ENCODE results near the gene RB1. TPM values are rescaled to one million over a fixed set of nuclear protein-coding genes. Genes with fewer than 3 reads are reported as not detected.

The RB1 gene
- total and polyA plus RNA-seq, 2 donors (not counting 1 experiment from before 2014, with no cell fraction given) = 24.0 to 70.4 TPM

GRCh38 chr13:48411841-48412531 lies 108.4 kb downstream of the RB1 start:
- WGBS (ENCODE audit: insufficient coverage) = no CpG with 5 or more reads among the region's 13 CpGs
- H3K4me1 Mint-ChIP-seq = peaks cover 14% of the 10 kb centered on the region
- peak overlapping the region; percentile 78 for H3K4me3 Mint-ChIP-seq
- no peaks in the 10 kb centered on the region for H3K9me3 Mint-ChIP-seq (ENCODE audit: insufficient read depth)
- Histone ChIP-seq H3K9me3 (ENCODE audit: control extremely low read depth in 1 of 3, control insufficient read depth in 2 of 3, insufficient read depth in 1 of 3, low read length in 2 of 3) (peaks cover 0 to 7% (median 0%) of the 10 kb centered on the region in 3 donors), H3K36me3 (replicated peaks in 1 of 2; ENCODE audit: control extremely low read depth in 1 of 2, control insufficient read depth in 1 of 2, extremely low read depth in 1 of 2, insufficient read depth in 2 of 2, low read length in 1 of 2) (peaks cover 5 to 12% of the 10 kb centered on the region in 2 experiments), H3K4me2 (replicated peaks; ENCODE audit: low read depth, low read length, poor library complexity, severe bottlenecking) (peak overlapping the region; percentile 48), H2AFZ (ENCODE audit: insufficient read depth, low read depth, low read length, poor library complexity, severe bottlenecking) (no peak overlapping the region), H4K20me1 (ENCODE audit: control insufficient read depth, insufficient read depth, low read length, poor library complexity, severe bottlenecking) (peaks cover 17% of the 10 kb centered on the region), H3K4me3 (ENCODE audit: control extremely low read depth in 1 of 5, extremely low read depth in 1 of 5, insufficient read depth in 1 of 5, low read depth in 2 of 5, low read length in 4 of 5) (peak overlapping the region in 2 of 5 experiments; percentile 36 to 65), H3K9ac (ENCODE audit: low read length) (no peak overlapping the region), H3K4me1 (ENCODE audit: control insufficient read depth in 2 of 2, insufficient read depth in 2 of 2, low read length in 2 of 2) (peaks cover 0 to 10% of the 10 kb centered on the region in 2 donors), H3K27me3 (replicated peaks in 1 of 4; ENCODE audit: control extremely low read depth in 1 of 4, control insufficient read depth in 3 of 4, insufficient read depth in 4 of 4, low read length in 3 of 4) (no peaks in the 10 kb centered on the region), H3K79me2 (ENCODE audit: control insufficient read depth, insufficient read depth, low read length) (peaks cover 18% of the 10 kb centered on the region), H3K27ac (ENCODE audit: low read length in 2 of 2) (no peak overlapping the region)
- DNase-seq = no peak
- H3K27me3 Mint-ChIP-seq = no peaks in the 10 kb centered on the region
- intact Hi-C loops (cut with micrococcal nuclease) = loop anchor here (5.0 kb wide), 1 partner anchor 35 kb away; no protein-coding TSS in a partner anchor
- TF ChIP-seq EZH2 (IDR thresholded peaks at IDR 0.05; ENCODE audit: borderline replicate concordance, insufficient read depth, low read depth, low read length, poor library complexity, severe bottlenecking) = no peak
- TF ChIP-seq CTCF (IDR thresholded peaks at IDR 0.05) = no peak
- POLR2A ChIA-PET = no interaction called here
- no peak for ATAC-seq (ENCODE audit: low read depth)
- no peak overlapping the region for H3K27ac Mint-ChIP-seq
- CTCF ChIA-PET = no interaction called here

- H3K4me1 ChIP-seq (ENCODE audit: control insufficient read depth in 2 of 2, insufficient read depth in 2 of 2, low read length in 2 of 2) = peaks cover 0 to 10% of the 10 kb centered on the region in 2 donors
- no peak within 1 kb of the TSS for H3K9ac ChIP-seq (ENCODE audit: low read length)
- H3K36me3 ChIP-seq (replicated peaks in 1 of 2; ENCODE audit: control extremely low read depth in 1 of 2, control insufficient read depth in 1 of 2, extremely low read depth in 1 of 2, insufficient read depth in 2 of 2, low read length in 1 of 2) = peaks cover 5 to 16% of the 10 kb centered on the region in 2 experiments
- Mint-ChIP-seq H3K4me3 (peak within 1 kb of the TSS; percentile 78), H3K27me3 (no peaks in the 10 kb centered on the region), H3K27ac (no peak within 1 kb of the TSS), H3K4me1 (peaks cover 14% of the 10 kb centered on the region), H3K9me3 (ENCODE audit: insufficient read depth) (no peaks in the 10 kb centered on the region)
- no peak for DNase-seq
- intact Hi-C loops (cut with micrococcal nuclease) = loop anchor here (5.0 kb wide), 1 partner anchor 34 kb away; no protein-coding TSS in a partner anchor
- TF ChIP-seq CTCF (IDR thresholded peaks at IDR 0.05) (no peak), EZH2 (IDR thresholded peaks at IDR 0.05; ENCODE audit: borderline replicate concordance, insufficient read depth, low read depth, low read length, poor library complexity, severe bottlenecking) (no peak)
- CTCF ChIA-PET = no interaction called here
- H3K4me2 ChIP-seq (replicated peaks; ENCODE audit: low read depth, low read length, poor library complexity, severe bottlenecking) = peak within 1 kb of the TSS; percentile 48
- POLR2A ChIA-PET = no interaction called here
- H4K20me1 ChIP-seq (ENCODE audit: control insufficient read depth, insufficient read depth, low read length, poor library complexity, severe bottlenecking) = peaks cover 17% of the 10 kb centered on the region
- no peak for ATAC-seq (ENCODE audit: low read depth)
- peaks cover 18% of the 10 kb centered on the region for H3K79me2 ChIP-seq (ENCODE audit: control insufficient read depth, insufficient read depth, low read length)
- WGBS (ENCODE audit: insufficient coverage) = 88% methylated on average over 3 of the region's 4 CpGs
- H3K27ac ChIP-seq (ENCODE audit: low read length in 2 of 2) = peak within 1 kb of the TSS in 1 of 2 donors; percentile 30
- H3K27me3 ChIP-seq (replicated peaks in 1 of 4; ENCODE audit: control extremely low read depth in 1 of 4, control insufficient read depth in 3 of 4, insufficient read depth in 4 of 4, low read length in 3 of 4) = no peaks in the 10 kb centered on the region
- peak within 1 kb of the TSS in 2 of 5 experiments; percentile 36 to 65 for H3K4me3 ChIP-seq (ENCODE audit: control extremely low read depth in 1 of 5, extremely low read depth in 1 of 5, insufficient read depth in 1 of 5, low read depth in 2 of 5, low read length in 4 of 5)
- H3K9me3 ChIP-seq (ENCODE audit: control extremely low read depth in 1 of 3, control insufficient read depth in 2 of 3, insufficient read depth in 1 of 3, low read length in 2 of 3) = peaks cover 0 to 7% (median 0%) of the 10 kb centered on the region in 3 donors
- no peak within 1 kb of the TSS for H2AFZ ChIP-seq (ENCODE audit: insufficient read depth, low read depth, low read length, poor library complexity, severe bottlenecking)
Measured at GRCh38 chr13:48412881-48413351, 109.4 kb downstream of the RB1 start, which contains the start of gene LPAR6. Gene LPAR6, minus strand, starts transcription at chr13:48413113. Its CDS starts 690 bp downstream, at chr13:48412423.

Data from B cell (primary cell).